Activated T-helper 2 cell treated with anti-CD3 and anti-CD28 coated beads, Interferon-gamma antibody, Interleukin-2, Interleukin-4, amounts not matched to agents 10 μg/mL and 5 μg/mL and 100 μg/mL, durations not matched to agents 14 hours and 24 hours and 36 hours (primary cell): ENCODE results near the gene OTX2. TPM values are rescaled to one million over a fixed set of nuclear protein-coding genes. Genes with fewer than 3 reads are reported as not detected.

Source experiments
- DNase-seq: peaks from one replicate; pipeline ENCODE4 v3.0.0; 2021; ENCODE audit warnings: low spot score
- H3K27ac Mint-ChIP-seq: one replicate; pipeline ENCODE4 v1.8.0; 2021; ENCODE audit warnings: mixed read lengths
- H3K27me3 Mint-ChIP-seq: one replicate; pipeline ENCODE4 v1.8.0; 2021; ENCODE audit warnings: low read depth, mixed read lengths
- H3K36me3 Mint-ChIP-seq: one replicate; pipeline ENCODE4 v1.8.0; 2021; ENCODE audit warnings: low read depth, mixed read lengths
- H3K4me1 Mint-ChIP-seq: one replicate; pipeline ENCODE4 v1.8.0; 2021; ENCODE audit warnings: low read depth, mixed read lengths
- H3K4me3 Mint-ChIP-seq: one replicate; pipeline ENCODE4 v1.8.0; 2021; ENCODE audit warnings: low read depth, mild to moderate bottlenecking, moderate library complexity, mixed read lengths
- H3K9me3 Mint-ChIP-seq: one replicate; pipeline ENCODE4 v1.8.0; 2021; ENCODE audit warnings: mixed read lengths
- intact Hi-C: fragments of 100-400 bp; cut with micrococcal nuclease; formaldehyde crosslinking; loops from one replicate; pipeline ENCODE4 v1.15.1; 2023
- total RNA-seq: library from RNA; stranded (reverse); gene quantifications from 2 replicates; pipeline ENCODE4 v1.2.3, GENCODE V29; 2022

Gene OTX2
- total RNA-seq, 1 donor from 2014 or later = not detected

- H3K4me1 Mint-ChIP-seq = peaks cover 5% of the 10 kb centered on the region
- no peaks in the 10 kb centered on the region for H3K36me3 Mint-ChIP-seq
- H3K27ac Mint-ChIP-seq = no peak overlapping the region
- no peaks in the 10 kb centered on the region for H3K9me3 Mint-ChIP-seq
- DNase-seq = no peak
- H3K27me3 Mint-ChIP-seq = peaks cover 77% of the 10 kb centered on the region
- no peak overlapping the region for H3K4me3 Mint-ChIP-seq
- intact Hi-C loops = no loop called here
Measured at GRCh38 chr14:56798447-56799342, 11.6 kb downstream of the OTX2 start.

GRCh38 chr14:56797569-56798446, 12.5 kb downstream of the OTX2 start:
- intact Hi-C loops = no loop called here
- no peak overlapping the region for H3K4me3 Mint-ChIP-seq

DNA sequence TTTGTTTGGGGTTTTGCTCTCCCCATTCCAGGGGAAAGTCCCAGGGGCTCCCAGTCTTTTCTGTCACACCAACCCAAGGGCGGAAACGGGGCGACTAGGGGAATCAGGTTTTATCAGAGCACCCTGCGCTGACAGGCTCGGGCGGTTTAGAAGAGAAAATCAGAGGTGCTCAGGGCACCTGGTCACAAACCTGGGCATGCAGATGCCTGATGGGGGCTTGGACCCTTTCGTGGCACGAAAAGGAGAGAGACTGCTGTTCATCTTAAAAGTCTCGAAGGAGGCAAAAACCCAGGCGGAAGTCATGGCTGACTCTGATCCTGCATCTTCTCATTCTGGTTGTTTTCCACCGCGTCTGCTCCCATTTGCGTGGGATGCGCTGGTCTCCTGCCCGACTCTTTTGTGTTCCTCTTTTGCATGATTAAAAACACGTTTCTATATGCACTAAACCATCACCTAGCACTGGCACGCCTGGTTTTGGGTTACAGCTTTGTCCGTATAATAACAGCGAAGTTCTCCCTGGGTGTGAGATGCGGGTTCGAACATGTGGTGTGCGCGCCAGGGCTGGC, 13.2 kb downstream of the OTX2 start:
- intact Hi-C loops = no loop called here
- H3K4me1 Mint-ChIP-seq = peaks cover 5% of the 10 kb centered on the region
- no peaks in the 10 kb centered on the region for H3K9me3 Mint-ChIP-seq
- H3K4me3 Mint-ChIP-seq = no peak overlapping the region
- H3K36me3 Mint-ChIP-seq = no peaks in the 10 kb centered on the region
- no peak overlapping the region for H3K27ac Mint-ChIP-seq
- no peak for DNase-seq
- H3K27me3 Mint-ChIP-seq = peaks cover 74% of the 10 kb centered on the region

More at GRCh38 chr14:56797569-56798446, 12.5 kb downstream of the OTX2 start:
- Mint-ChIP-seq H3K27me3 (peaks cover 79% of the 10 kb centered on the region), H3K36me3 (no peaks in the 10 kb centered on the region), H3K4me1 (peaks cover 5% of the 10 kb centered on the region), H3K9me3 (no peaks in the 10 kb centered on the region), H3K27ac (no peak overlapping the region)
- DNase-seq = no peak

GRCh38 chr14:56796259-56796658, 14.0 kb downstream of the OTX2 start:
- no peaks in the 10 kb centered on the region for H3K36me3 Mint-ChIP-seq
- no peaks in the 10 kb centered on the region for H3K9me3 Mint-ChIP-seq
- H3K4me1 Mint-ChIP-seq = peaks cover 5% of the 10 kb centered on the region
- intact Hi-C loops = no loop called here
- H3K27ac Mint-ChIP-seq = no peak overlapping the region
- H3K4me3 Mint-ChIP-seq = no peak overlapping the region
- peaks cover 70% of the 10 kb centered on the region for H3K27me3 Mint-ChIP-seq
- no peak for DNase-seq

GRCh38 chr14:56795284-56795622, 15.0 kb downstream of the OTX2 start:
- intact Hi-C loops = loop anchor here (2.0 kb wide), 1 partner anchor 18 kb away; no protein-coding TSS in a partner anchor
- Mint-ChIP-seq H3K27ac (no peak overlapping the region), H3K27me3 (peaks cover 65% of the 10 kb centered on the region), H3K4me1 (peaks cover 5% of the 10 kb centered on the region), H3K4me3 (no peak overlapping the region), H3K9me3 (no peaks in the 10 kb centered on the region), H3K36me3 (no peaks in the 10 kb centered on the region)
- DNase-seq = no peak

GRCh38 chr14:56794557-56795283, 15.6 kb downstream of the OTX2 start:
- Mint-ChIP-seq H3K4me3 (no peak overlapping the region), H3K9me3 (no peaks in the 10 kb centered on the region), H3K36me3 (no peaks in the 10 kb centered on the region), H3K4me1 (peaks cover 5% of the 10 kb centered on the region), H3K27ac (no peak overlapping the region), H3K27me3 (peaks cover 59% of the 10 kb centered on the region)
- no peak for DNase-seq
- intact Hi-C loops = loop anchor here (2.0 kb wide), 1 partner anchor 18 kb away; no protein-coding TSS in a partner anchor

- intact Hi-C loops = loop anchor here (2.0 kb wide), 1 partner anchor 19 kb away; no protein-coding TSS in a partner anchor
- H3K9me3 Mint-ChIP-seq = no peaks in the 10 kb centered on the region
- H3K4me1 Mint-ChIP-seq = peaks cover 5% of the 10 kb centered on the region
- no peak overlapping the region for H3K27ac Mint-ChIP-seq
- no peak overlapping the region for H3K4me3 Mint-ChIP-seq
- H3K36me3 Mint-ChIP-seq = no peaks in the 10 kb centered on the region
- DNase-seq = no peak
- peaks cover 54% of the 10 kb centered on the region for H3K27me3 Mint-ChIP-seq
Measured at GRCh38 chr14:56794088-56794556, 16.2 kb downstream of the OTX2 start.

GRCh38 chr14:56789955-56790354, 20.3 kb downstream of the OTX2 start:
- H3K9me3 Mint-ChIP-seq = no peaks in the 10 kb centered on the region
- peaks cover 27% of the 10 kb centered on the region for H3K27me3 Mint-ChIP-seq
- no peaks in the 10 kb centered on the region for H3K36me3 Mint-ChIP-seq
- intact Hi-C loops = no loop called here
- H3K27ac Mint-ChIP-seq = no peak overlapping the region
- no peaks in the 10 kb centered on the region for H3K4me1 Mint-ChIP-seq
- no peak for DNase-seq
- no peak overlapping the region for H3K4me3 Mint-ChIP-seq

DNA sequence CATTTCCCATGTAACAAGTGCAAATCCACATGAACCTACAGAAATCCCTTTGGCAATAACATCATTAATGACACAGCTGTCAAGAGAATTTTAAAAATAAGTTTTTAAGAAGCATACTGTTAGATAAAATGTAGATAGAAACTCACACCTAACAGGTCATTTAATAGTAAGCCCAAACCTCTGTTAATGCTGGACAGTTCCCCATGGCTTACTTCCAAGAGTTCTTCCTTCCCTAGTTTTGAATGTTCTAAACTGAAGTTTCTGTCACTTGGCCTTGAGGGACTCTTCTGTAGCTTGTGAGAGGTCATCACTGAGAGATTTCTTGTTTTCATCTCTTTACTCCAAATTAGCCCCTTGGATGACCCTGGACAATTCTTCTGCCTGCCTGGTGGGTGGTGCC, 22.7 kb downstream of the OTX2 start:
- no peak overlapping the region for H3K27ac Mint-ChIP-seq
- H3K9me3 Mint-ChIP-seq = no peaks in the 10 kb centered on the region
- intact Hi-C loops = no loop called here
- DNase-seq = no peak
- H3K27me3 Mint-ChIP-seq = peaks cover 11% of the 10 kb centered on the region
- no peak overlapping the region for H3K4me3 Mint-ChIP-seq
- no peaks in the 10 kb centered on the region for H3K4me1 Mint-ChIP-seq
- no peaks in the 10 kb centered on the region for H3K36me3 Mint-ChIP-seq

GRCh38 chr14:56782711-56783110, 27.6 kb downstream of the OTX2 start:
- H3K4me1 Mint-ChIP-seq = no peaks in the 10 kb centered on the region
- intact Hi-C loops = no loop called here
- H3K27ac Mint-ChIP-seq = no peak overlapping the region
- H3K9me3 Mint-ChIP-seq = no peaks in the 10 kb centered on the region
- no peak overlapping the region for H3K4me3 Mint-ChIP-seq
- peaks cover 4% of the 10 kb centered on the region for H3K27me3 Mint-ChIP-seq
- H3K36me3 Mint-ChIP-seq = no peaks in the 10 kb centered on the region
- DNase-seq = no peak

- Mint-ChIP-seq H3K9me3 (no peaks in the 10 kb centered on the region), H3K4me1 (no peaks in the 10 kb centered on the region), H3K27ac (no peak overlapping the region), H3K27me3 (no peaks in the 10 kb centered on the region), H3K4me3 (no peak overlapping the region), H3K36me3 (no peaks in the 10 kb centered on the region)
- no peak for DNase-seq
- intact Hi-C loops = no loop called here
Measured at GRCh38 chr14:56774503-56774902, 35.8 kb downstream of the OTX2 start.

DNA sequence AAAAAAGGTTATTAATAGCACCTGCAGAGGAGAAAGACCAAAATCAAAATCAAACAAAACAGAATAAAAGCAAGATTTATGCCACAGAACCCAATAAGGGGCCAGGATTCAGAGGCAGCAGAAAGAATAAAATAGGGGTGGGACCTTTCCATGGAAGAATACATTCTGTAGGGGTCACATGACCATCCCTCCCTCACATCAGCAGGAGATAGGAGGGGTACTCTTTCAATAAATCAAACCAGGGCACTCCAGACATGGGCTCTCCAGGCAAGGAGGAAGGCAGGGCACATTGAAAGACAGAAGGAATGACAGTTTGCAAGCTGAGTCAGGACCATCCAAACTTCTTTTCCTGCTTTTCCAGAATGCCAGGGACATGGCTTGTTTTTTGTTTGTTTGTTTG, 39.8 kb downstream of the OTX2 start:
- Mint-ChIP-seq H3K27ac (no peak overlapping the region), H3K36me3 (no peaks in the 10 kb centered on the region), H3K4me1 (no peaks in the 10 kb centered on the region), H3K27me3 (no peaks in the 10 kb centered on the region), H3K9me3 (no peaks in the 10 kb centered on the region), H3K4me3 (no peak overlapping the region)
- no peak for DNase-seq
- intact Hi-C loops = no loop called here
